ENCODE measurements around the gene AP1M2. TPM values are rescaled to one million over a fixed set of nuclear protein-coding genes. Genes with fewer than 3 reads are reported as not detected.

Gene AP1M2
- total RNA-seq, 1 donor from 2014 or later: 3.6 TPM

- no peaks in the 10 kb centered on the region for H3K36me3 Mint-ChIP-seq
These were observed 6.0 kb downstream of the AP1M2 start for GRCh38 chr19:10580979-10581631.

GRCh38 chr19:10577951-10578350 is 9.2 kb downstream of the AP1M2 start:
- no peak overlapping the region for H2AFZ ChIP-seq (replicated peaks)
- H3F3A ChIP-seq (ENCODE audit: low read depth): peaks cover under 1% of the 10 kb centered on the region
- H3K27me3 ChIP-seq: no peaks in the 10 kb centered on the region
- Mint-ChIP-seq H3K27me3 (ENCODE audit: insufficient read depth, low read depth) (peaks cover 4% of the 10 kb centered on the region), H3K4me3 (no peak overlapping the region), H3K4me1 (peaks cover 9% of the 10 kb centered on the region), H3K36me3 (no peaks in the 10 kb centered on the region), H3K27ac (no peak overlapping the region), H3K9me3 (no peaks in the 10 kb centered on the region)
- H3K27ac ChIP-seq: no peak overlapping the region
- no peak for DNase-seq (ENCODE audit: low spot score)
- no peaks in the 10 kb centered on the region for H3K4me1 ChIP-seq
- H3K79me2 ChIP-seq (ENCODE audit: low read depth): no peaks in the 10 kb centered on the region
- H3K4me3 ChIP-seq: no peak overlapping the region
- H3K4me2 ChIP-seq: no peak overlapping the region
- H4K20me1 ChIP-seq (ENCODE audit: low read depth): no peaks in the 10 kb centered on the region
- H3K36me3 ChIP-seq: no peaks in the 10 kb centered on the region
- TF ChIP-seq EZH2 (IDR thresholded peaks at IDR 0.05) (no peak), EZH2phosphoT487 (IDR thresholded peaks at IDR 0.05) (no peak), CTCF (IDR thresholded peaks at IDR 0.05) (no peak)
- no peak overlapping the region for H3K9ac ChIP-seq
- H3K9me3 ChIP-seq (ENCODE audit: low read depth): no peaks in the 10 kb centered on the region

More at GRCh38 chr19:10580979-10581631, 6.0 kb downstream of the AP1M2 start:
- no peaks in the 10 kb centered on the region for H4K20me1 ChIP-seq (ENCODE audit: low read depth)
- Mint-ChIP-seq H3K9me3 (no peaks in the 10 kb centered on the region), H3K4me1 (peaks cover 9% of the 10 kb centered on the region), H3K4me3 (peak overlapping the region; percentile 27), H3K27ac (peak overlapping the region; percentile 31), H3K27me3 (ENCODE audit: insufficient read depth, low read depth) (peaks cover 16% of the 10 kb centered on the region)
- no peak overlapping the region for H2AFZ ChIP-seq (replicated peaks)
- no peaks in the 10 kb centered on the region for H3K36me3 ChIP-seq
- H3K27me3 ChIP-seq: peaks cover under 1% of the 10 kb centered on the region
- no peak for TF ChIP-seq EZH2phosphoT487 (IDR thresholded peaks at IDR 0.05)
- TF ChIP-seq CTCF (IDR thresholded peaks at IDR 0.05): peak; percentile 94
- no peak for TF ChIP-seq EZH2 (IDR thresholded peaks at IDR 0.05)
- no peaks in the 10 kb centered on the region for H3K9me3 ChIP-seq (ENCODE audit: low read depth)
- no peak overlapping the region for H3K27ac ChIP-seq
- no peak overlapping the region for H3K4me3 ChIP-seq
- H3K4me1 ChIP-seq: no peaks in the 10 kb centered on the region
- H3K79me2 ChIP-seq (ENCODE audit: low read depth): no peaks in the 10 kb centered on the region
- peak; percentile 97 for DNase-seq (ENCODE audit: low spot score)
- no peak overlapping the region for H3K4me2 ChIP-seq
- no peak overlapping the region for H3K9ac ChIP-seq
- no peaks in the 10 kb centered on the region for H3F3A ChIP-seq (ENCODE audit: low read depth)

GRCh38 chr19:10575011-10575716 is 11.9 kb downstream of the AP1M2 start:
- Histone ChIP-seq H3K4me3 (no peak overlapping the region), H3K27ac (no peak overlapping the region), H3K27me3 (no peaks in the 10 kb centered on the region), H3F3A (ENCODE audit: low read depth) (peaks cover 12% of the 10 kb centered on the region), H3K4me2 (no peak overlapping the region), H3K36me3 (no peaks in the 10 kb centered on the region), H4K20me1 (ENCODE audit: low read depth) (no peaks in the 10 kb centered on the region), H3K79me2 (ENCODE audit: low read depth) (no peaks in the 10 kb centered on the region), H2AFZ (replicated peaks) (no peak overlapping the region), H3K9me3 (ENCODE audit: low read depth) (no peaks in the 10 kb centered on the region), H3K4me1 (no peaks in the 10 kb centered on the region), H3K9ac (no peak overlapping the region)
- Mint-ChIP-seq H3K4me3 (no peak overlapping the region), H3K4me1 (peaks cover 14% of the 10 kb centered on the region), H3K27ac (no peak overlapping the region), H3K27me3 (ENCODE audit: insufficient read depth, low read depth) (peaks cover 4% of the 10 kb centered on the region), H3K36me3 (no peaks in the 10 kb centered on the region), H3K9me3 (no peaks in the 10 kb centered on the region)
- no peak for TF ChIP-seq CTCF (IDR thresholded peaks at IDR 0.05)
- no peak for TF ChIP-seq EZH2phosphoT487 (IDR thresholded peaks at IDR 0.05)
- no peak for TF ChIP-seq EZH2 (IDR thresholded peaks at IDR 0.05)
- DNase-seq (ENCODE audit: low spot score): no peak
